HG03354 (cell line): ENCODE measurements around the gene ATXN7L3.
A peak's percentile ranks its signal among the peaks of the same experiment; 100 is the strongest.

Source experiments
- ATAC-seq: cut with Tn5 transposase; IDR thresholded peaks from one replicate; pipeline ENCODE4 v1.9.1; 2021; ENCODE audit warnings: mild to moderate bottlenecking; ENCODE audit not compliant: unreplicated experiment, poor library complexity, severe bottlenecking

Gene ATXN7L3

DNA sequence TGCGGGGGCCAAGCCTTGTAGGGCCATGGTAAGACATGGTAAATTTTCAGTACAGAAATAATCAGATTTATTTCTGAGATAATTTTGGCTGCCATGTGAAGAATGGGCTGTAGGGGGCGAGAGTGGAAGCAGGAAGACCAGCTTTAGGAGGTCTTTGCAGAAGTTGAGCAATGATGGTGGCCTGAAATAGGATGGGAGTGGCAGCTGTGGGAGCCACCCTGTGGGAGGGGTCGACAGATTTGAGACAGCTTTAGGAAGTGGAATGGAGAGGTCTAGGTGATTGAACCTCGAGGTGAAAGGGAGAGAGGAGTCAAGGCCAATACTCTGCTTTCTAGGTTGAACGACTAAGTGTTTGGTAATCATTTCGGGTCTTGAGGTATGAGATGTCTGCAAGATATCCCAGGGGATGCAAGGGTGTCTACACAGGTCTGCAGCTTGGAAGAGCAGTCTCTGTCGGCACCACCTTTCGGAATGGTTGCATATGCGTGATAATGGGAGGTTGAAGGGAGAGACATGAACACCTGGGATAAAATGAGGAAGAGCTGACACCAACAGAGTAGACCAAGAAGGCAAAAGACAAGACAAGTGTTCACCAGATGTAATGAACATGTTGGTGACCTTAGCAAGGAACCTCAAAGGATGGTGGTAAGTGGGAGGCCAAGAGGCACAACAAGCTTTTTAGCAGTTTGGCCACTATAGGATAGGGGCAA lies 4.2 kb upstream of the ATXN7L3 start:
- no peak for ATAC-seq

DNA sequence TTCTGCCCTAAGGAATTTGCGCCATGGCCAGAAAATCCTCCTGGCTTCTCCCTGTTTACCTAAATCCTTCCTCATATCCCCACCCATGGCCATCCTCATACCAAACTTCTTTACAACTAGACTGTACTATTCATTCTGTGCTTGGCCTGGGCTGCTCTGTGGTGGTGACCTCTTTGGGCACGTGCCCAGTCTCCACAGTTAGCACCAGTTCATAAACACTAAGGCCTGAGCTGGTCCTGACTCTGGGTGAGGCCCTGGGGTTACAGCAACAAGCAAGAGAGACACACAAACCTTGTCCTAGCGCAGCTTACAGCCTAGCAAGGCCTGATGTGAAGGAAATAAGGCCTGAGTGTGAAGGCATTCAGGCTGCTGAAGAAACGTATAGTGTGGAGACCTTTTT lies 3.1 kb upstream of the ATXN7L3 start:
- ATAC-seq = no peak

DNA sequence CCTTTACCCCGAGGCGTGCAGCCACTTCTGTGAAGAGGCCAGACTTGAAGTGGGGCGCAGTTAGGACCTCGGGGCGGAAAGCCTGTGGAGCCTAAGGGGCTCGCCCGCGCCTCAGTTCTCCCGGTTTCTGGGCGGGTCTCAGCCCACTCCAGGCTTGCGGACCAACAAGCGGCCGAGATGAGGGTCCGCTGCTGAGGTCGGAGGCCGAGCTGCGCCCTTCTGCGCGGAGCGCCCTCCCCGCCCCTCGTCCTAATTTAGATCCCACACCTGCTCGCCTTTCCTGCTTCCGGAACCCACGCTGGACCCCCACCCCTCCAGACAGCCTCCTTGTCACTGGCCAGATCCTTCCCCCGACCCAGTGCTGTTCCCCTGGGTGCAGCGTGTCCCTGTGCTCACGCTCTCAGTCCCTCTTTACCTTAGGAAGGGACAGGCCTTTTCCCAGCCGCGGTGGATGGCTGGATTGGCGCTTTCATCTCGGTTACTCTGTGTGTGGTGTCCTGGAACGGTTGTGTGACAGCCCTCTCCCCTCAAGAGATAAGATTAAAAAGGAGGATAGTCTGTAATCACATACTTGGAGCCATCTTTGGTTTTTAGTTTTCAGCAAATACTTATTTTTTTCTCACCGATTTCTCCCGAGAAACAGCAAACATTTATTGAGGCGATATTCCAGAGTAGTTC lies 933 bp upstream of the ATXN7L3 start:
- no peak for ATAC-seq

DNA sequence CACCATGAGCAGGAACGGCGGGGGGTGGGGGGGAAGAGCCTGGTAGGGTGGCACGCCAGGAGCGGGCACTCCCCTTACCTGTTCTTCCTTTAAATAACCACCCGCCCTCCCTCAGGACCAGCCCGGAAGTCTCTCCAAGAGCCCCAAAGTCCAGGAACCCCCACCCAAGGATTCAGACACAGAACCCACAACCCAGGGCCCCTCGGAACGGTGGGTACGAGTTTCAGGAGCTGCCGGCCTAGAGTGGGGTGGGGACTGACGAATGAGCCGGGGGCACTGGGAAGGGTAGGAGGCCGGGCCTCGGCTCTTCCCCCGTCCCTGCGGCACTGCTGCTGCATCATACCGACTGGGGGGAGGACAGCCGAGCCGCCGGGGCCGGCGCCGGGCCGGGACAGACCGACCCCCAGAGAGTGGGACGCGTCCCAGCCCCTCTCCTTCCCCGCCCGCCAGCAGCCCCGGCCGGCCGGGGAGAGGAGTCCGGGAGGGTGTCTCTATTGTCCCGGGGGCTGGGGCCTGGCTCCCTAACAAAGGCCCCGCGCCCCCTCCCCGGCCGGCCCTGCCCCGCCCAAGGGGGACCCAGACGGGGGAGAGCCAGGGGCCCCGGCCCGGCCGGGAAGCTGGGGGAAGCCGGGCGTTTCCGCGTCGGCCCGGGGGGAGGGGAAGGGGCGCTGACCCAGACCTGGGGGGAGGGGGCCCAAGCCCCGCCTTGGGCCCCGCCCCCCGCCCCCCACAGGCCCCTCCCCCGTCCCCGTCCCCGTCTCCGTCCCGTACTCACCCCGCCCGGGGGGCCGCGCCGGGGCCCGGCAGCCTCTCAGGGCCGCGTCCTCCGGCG lies 747 bp downstream of the ATXN7L3 start:
- peak; percentile 19 for ATAC-seq

DNA sequence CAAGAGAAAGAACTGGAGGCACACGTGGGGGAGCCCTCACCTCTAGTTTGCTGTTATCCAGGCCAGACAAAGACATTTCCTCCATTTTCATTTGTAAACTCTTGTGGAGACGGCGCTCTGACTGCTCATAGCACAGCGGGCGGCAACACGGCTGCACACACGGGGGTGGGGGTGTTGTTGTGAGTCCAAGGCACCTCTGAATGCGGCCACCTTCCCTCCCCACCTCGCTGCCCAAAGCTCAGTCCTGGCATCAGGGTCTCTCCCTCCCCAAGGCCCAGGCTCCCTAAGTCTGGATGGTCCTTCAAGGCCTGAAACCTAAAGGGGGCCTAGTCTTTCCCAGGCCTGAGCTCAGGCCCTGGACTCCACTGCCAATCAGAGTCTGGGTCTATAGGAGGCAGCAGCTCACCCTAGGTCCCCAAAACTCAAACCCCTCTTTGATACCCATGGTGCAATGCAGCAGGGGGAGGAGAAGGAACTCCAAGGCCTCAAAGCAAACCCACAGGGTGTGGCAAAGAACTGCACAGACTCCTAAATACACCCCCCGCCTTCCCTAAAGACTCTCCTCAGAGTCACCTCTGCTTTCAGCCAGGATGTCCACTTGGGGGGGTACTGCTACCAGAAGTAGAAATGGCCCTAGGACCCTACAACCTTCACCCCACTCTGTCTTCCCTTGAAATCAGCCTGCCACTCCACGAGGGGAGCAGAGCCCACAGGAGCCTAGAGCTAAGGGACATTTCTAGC lies 1.5 kb downstream of the ATXN7L3 start:
- ATAC-seq = no peak

DNA sequence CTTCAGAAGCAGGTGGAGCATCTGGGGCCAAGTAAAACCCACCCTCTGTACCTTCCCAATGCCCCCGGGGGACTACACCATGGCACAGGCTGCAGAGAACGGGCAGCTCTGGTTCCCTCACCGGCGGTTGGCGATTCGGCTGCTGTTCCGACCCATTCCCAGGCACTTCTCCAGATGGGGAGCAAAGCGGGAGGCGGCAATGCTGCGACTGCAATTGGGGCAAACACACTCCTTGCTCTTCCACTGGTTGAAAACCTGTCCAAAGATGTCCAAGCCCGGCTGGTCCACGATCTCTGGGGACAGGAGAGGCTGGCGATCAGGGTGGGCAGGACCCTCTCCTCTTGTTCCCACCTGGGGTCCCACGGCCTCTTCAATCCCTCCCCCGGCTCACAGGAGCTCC lies 2.6 kb downstream of the ATXN7L3 start:
- no peak for ATAC-seq

DNA sequence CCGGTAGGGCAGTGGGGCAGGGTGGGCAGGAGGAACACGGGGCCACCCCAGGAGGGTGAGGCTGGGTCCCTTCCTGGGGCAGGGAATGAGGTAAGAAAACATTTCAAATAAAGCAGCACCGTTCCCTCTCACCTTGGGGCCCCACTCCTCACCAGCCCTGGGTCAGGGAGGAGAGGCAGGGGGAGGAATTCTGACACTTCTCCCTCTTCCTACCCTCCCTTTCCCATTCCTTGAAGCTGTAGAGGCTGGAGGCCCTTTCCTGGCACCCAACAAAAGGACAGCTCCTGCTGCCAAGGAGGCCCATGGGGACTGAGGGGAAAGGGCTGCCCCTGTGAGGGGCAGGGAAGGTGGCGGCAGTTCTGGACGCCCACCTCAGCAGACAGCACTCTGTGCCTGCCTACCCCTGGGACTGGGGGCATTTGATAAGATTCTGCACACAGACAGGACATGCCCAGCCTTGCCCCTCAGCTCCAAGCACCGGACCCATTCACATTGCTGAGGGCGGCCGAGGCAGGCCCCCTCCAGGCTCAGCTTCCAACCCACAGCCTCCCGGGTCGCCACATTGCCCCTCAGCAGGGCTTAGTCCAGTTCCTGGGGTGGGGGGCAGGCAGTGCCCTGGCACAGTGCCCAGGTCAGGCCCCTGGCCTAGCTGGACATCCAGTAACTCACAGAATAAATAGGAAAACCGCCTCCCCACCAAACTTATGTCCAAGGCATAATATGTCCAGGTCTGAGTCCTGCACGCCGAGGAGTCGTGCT lies 6.2 kb downstream of the ATXN7L3 start:
- ATAC-seq = no peak

DNA sequence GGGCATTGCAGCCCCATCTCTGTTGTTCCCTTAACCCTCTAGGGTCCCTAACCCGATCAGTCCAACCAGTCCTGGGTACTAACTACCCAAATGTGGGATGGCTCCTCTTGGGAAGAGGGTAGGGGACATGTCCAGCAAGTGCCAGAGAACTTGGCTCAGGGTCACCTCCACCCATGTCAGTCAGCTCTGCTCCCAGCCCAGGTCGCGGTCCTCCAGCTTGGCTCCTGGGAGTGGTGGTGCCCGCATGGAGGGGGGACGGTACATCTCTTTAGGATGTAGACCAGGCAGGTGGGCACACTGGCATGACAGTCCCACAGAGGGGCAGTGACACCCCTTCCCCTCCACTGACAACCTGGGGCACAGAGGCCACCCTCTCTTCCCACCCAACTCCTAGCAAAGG lies 6.9 kb downstream of the ATXN7L3 start:
- no peak for ATAC-seq

DNA sequence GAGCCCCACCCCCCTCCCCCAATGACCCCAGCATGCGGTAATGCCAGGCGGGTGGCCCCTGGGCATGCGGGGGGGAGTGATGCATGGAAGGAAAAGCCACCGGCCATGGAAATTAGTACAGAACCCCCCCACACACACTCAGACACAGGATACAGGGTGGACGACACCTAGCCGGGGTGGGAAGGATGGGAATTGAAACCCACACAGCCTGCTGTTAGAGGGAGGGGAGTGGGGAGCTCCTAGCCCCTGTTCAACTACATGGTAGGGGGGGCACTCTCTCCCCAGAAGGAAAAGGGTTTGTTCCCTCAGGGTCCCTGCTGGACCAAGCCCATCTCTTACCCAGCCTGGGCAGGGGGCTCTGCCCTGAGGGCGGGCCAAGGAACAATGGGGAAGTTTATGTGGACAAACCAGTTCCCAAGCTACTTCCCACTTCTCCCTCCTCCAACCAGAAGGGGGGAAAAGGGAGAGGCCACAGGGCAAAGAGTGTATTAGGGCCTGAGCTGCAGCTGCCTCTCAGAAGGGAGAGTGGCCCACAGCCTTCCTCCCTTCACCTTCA lies 7.7 kb downstream of the ATXN7L3 start:
- ATAC-seq = no peak

DNA sequence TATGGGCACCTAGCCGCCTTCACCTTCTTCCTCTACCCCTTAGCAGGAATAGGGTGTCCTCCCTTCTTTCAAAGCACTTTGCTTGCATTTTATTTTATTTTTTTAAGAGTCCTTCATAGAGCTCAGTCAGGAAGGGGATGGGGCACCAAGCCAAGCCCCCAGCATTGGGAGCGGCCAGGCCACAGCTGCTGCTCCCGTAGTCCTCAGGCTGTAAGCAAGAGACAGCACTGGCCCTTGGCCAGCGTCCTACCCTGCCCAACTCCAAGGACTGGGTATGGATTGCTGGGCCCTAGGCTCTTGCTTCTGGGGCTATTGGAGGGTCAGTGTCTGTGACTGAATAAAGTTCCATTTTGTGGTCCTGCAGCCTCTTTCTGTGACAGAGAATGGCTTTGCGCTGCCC lies 8.3 kb downstream of the ATXN7L3 start:
- ATAC-seq = no peak

DNA sequence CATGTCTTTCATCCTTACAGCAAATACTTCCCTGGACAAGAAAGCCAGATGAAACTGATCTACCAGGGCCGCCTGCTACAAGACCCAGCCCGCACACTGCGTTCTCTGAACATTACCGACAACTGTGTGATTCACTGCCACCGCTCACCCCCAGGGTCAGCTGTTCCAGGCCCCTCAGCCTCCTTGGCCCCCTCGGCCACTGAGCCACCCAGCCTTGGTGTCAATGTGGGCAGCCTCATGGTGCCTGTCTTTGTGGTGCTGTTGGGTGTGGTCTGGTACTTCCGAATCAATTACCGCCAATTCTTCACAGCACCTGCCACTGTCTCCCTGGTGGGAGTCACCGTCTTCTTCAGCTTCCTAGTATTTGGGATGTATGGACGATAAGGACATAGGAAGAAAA lies 9.2 kb downstream of the ATXN7L3 start:
- ATAC-seq = no peak

DNA sequence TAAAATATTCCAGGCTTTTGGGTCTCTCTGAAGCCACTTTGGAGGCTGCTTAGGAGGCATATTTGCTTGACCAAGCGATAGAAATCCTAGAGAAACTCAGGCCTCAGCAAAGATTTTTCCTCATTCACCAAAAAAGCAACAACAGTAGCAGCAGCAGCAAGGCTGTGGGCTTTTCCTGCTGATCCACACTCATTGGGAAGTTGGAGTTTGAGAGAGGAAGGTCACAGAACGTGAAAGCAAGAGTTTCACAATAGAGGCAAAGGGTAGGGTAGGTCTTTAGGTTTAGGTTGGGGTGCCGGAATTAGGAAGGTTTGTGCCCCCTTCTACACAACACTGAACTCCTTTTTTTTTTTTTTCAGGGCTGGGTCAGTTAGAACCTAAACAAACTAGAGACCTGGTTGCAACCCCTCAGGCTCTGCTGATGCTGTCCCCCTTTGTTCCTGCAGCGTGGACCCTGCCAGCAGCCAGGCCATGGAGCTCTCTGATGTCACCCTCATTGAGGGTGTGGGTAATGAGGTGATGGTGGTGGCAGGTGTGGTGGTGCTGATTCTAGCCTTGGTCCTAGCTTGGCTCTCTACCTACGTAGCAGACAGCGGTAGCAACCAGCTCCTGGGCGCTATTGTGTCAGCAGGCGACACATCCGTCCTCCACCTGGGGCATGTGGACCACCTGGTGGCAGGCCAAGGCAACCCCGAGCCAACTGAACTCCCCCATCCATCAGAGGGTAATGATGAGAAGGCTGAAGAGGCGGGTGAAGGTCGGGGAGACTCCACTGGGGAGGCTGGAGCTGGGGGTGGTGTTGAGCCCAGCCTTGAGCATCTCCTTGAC lies 10.9 kb downstream of the ATXN7L3 start:
- ATAC-seq = no peak

DNA sequence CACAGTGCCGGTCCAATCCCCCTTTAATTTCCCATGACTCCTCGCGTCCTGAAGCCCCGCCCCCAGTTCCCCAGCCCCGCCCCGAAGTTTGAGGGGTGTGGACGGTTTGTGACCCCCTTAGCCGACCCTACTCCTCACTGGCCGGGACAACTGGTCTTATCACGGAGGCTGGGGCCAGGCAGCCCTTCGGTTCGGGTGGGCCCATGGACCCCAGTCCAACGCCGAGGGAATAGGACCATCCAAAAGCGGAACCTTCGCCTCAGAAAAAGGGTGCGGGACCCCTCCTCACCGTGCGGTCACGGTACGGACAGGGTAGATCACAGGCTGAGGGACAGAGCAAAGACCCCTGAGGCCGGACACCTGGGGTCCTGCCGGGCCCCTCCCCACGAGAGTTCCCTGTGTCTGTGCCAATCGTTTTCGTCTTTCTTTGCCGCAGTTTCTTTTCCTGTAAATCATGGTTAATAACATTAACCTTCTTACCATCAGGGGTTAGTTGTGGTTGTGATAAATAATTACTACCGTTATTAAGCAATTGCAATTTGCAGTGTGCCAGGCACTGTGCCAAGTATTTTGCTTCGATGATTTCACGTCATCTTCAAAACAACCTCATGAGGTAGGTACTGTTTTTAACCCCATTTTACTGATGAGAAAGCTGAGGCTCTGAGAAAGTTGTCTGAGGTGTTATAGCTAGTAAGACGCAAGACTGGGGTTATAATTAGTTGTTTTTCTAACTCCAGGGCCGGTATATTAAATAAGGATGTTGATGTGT lies 12.4 kb downstream of the ATXN7L3 start:
- peak; percentile 55 for ATAC-seq

DNA sequence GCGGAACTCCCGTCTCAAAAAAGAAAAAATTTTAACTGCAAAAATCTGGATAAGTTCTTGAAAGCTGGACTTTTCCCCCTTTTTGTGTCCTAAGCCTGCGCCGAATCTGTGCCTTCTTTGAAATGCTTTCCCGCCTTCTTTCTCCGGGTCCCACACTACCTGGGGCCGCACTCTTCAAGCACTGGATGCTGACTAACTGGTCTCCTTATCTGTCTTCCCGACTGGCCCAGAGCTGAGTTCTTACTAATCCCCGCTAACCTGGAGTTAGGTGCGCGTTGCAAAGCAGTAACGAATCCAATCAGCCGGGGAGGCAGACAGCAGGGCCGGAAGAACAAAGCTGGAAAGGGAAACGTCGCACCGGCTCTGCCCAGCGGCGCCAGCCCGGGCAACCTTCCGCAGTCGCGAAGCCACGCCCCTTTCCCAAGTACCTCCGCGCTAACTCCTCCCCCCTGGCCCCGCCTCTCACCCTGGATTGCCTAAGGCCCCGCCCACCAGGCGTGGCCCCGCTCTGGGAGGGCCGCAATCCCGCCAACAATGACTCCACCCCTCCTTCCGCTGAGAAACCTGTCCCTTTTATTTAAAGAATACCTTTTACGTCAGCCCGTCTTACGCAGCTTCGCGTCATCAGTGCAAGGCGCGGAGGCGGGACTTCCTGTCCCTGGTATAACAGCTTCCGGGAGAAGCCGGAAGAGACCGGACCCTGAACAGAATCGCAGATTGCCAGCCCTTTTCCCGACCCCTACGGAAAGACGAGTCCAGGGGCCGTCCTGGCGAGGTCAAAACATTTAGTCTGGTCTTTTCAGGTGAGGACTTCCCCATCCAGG lies 13.2 kb downstream of the ATXN7L3 start, which contains the start of gene TMUB2:
Gene TMUB2, plus strand, starts transcription at position 666 of the 824 bp plus-strand sequence. CDS start 737 bp downstream, outside the sequence.
- peak; percentile 84 for ATAC-seq

DNA sequence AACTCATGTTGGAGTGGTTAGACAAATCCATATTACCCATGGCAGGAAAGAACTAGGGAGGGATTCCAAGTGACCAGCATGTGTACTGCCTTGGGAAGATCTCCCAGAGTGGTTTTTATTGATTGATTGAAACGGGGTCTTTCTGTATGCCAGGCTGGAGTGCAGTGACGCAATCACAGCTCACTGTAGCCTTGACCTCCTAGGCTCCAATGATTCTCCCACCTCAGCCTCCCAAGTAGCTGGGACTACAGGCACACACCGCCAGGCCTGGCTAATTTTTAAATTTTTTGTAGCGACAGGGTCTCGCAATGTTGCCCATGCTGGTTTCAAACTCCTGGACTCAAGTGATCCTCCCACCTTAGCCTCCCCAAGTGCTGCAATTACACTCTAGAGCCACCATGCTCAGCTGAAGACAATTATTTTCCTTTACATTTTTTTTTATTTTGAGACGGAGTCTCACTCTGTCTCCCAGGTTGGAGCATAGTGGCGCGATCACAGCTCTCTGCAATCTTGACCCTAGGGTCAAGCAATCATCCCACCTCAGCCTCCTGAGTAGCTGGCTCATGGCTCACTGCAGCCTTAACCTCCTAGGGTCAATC lies 15.4 kb downstream of the ATXN7L3 start:
- no peak for ATAC-seq

DNA sequence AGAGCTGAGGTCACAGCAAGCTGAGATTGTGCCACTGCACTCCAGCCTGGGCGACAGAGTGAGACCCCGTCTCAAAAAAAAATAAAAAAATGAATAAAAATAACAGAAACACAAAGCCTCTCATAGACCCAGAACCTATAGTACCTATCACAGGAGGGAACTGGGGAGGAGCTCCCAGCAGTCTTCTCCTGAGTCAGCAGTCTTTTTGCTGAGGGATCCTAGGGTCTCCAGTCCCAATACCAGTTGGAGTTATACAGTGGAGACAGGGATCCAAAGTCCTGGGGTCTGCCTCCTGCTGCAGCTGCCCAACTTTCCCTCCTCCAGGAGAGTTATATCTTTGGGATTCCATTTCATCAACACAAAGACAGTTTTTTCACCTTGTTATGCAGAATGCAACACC lies 16.7 kb downstream of the ATXN7L3 start:
- ATAC-seq = no peak
